Dedifferentiated amniotic fluid mesenchymal stem cell (primary cell): Measurements from ENCODE around the gene EXO1.
"Not testable (repeated sequence)": the region's sequence is repeated elsewhere in the genome, so short reads cannot be mapped to it uniquely, and the experiment has no call there.

Source experiments
- DNase-seq: peaks from one replicate; pipeline ENCODE4 v3.0.0-alpha.2; 2016; ENCODE audit errors: extremely low spot score

EXO1 gene

GRCh38 chr1:241847796-241848685 lies at the start of gene EXO1:
TSS of gene EXO1 (plus strand) at chr1:241848204. CDS start at chr1:241850426, 2,222 bp downstream.
- DNase-seq, result peak; percentile 93

- peak; percentile 66 for DNase-seq
These were observed 48.6 kb upstream of the EXO1 start for GRCh38 chr1:241799416-241799815.

- DNase-seq, result no peak
These were observed 47.4 kb upstream of the EXO1 start for GRCh38 chr1:241800640-241801039.

GRCh38 chr1:241802863-241803262 lies 45.1 kb upstream of the EXO1 start:
- DNase-seq, result no peak

GRCh38 chr1:241804706-241805105 lies 43.3 kb upstream of the EXO1 start:
- not testable (repeated sequence) for DNase-seq

- DNase-seq, result no peak
These were observed 39.7 kb upstream of the EXO1 start for GRCh38 chr1:241808265-241808664.

GRCh38 chr1:241810769-241811405 lies 37.1 kb upstream of the EXO1 start:
- no peak for DNase-seq

GRCh38 chr1:241813768-241814320 lies 34.2 kb upstream of the EXO1 start:
- no peak for DNase-seq

GRCh38 chr1:241816008-241816407 lies 32.0 kb upstream of the EXO1 start:
- no peak for DNase-seq

GRCh38 chr1:241817331-241817792 lies 30.6 kb upstream of the EXO1 start:
- peak; percentile 75 for DNase-seq

GRCh38 chr1:241817956-241818612 lies 29.9 kb upstream of the EXO1 start:
- DNase-seq, result no peak

- DNase-seq, result no peak
These were observed 28.6 kb upstream of the EXO1 start for GRCh38 chr1:241819340-241819866.

- peak; percentile 58 for DNase-seq
These were observed 26.6 kb upstream of the EXO1 start for GRCh38 chr1:241821363-241821762.

GRCh38 chr1:241822846-241823245 lies 25.2 kb upstream of the EXO1 start:
- no peak for DNase-seq

GRCh38 chr1:241823925-241824324 lies 24.1 kb upstream of the EXO1 start:
- DNase-seq, result no peak

GRCh38 chr1:241825581-241825980 lies 22.4 kb upstream of the EXO1 start:
- peak; percentile 45 for DNase-seq

- not testable (repeated sequence) for DNase-seq
These were observed 21.4 kb upstream of the EXO1 start for GRCh38 chr1:241826613-241827012.

GRCh38 chr1:241827264-241827663 lies 20.7 kb upstream of the EXO1 start:
- DNase-seq, result no peak

GRCh38 chr1:241828463-241829021 lies 19.5 kb upstream of the EXO1 start:
- peak; percentile 61 for DNase-seq

GRCh38 chr1:241829468-241829867 lies 18.5 kb upstream of the EXO1 start:
- no peak for DNase-seq

GRCh38 chr1:241834733-241835377 lies 13.1 kb upstream of the EXO1 start:
- DNase-seq, result peak; percentile 80
